GM12801 (cell line): Measurements from ENCODE around the gene GRAP2.

Source experiments
- CTCF ChIP-seq: IDR thresholded peaks from one replicate; pipeline ENCODE4 v1.5.1; 2011; ENCODE audit warnings: control low read depth; ENCODE audit not compliant: insufficient read length; ENCODE audit errors: extremely low read depth

Gene GRAP2

GRCh38 chr22:39990686-39991085, 89.8 kb downstream of the GRAP2 start:
- no peak for TF ChIP-seq CTCF

- no peak for TF ChIP-seq CTCF
Measured at GRCh38 chr22:39991159-39991860, 90.4 kb downstream of the GRAP2 start.

GRCh38 chr22:39992088-39992826, 91.4 kb downstream of the GRAP2 start:
- TF ChIP-seq CTCF = no peak

- no peak for TF ChIP-seq CTCF
Measured at GRCh38 chr22:39994041-39994565, 93.2 kb downstream of the GRAP2 start.

GRCh38 chr22:39994566-39995392, 93.9 kb downstream of the GRAP2 start, which contains the start of gene FAM83F:
Gene FAM83F, plus strand, starts transcription at chr22:39994954. Its CDS starts 89 bp downstream, at chr22:39995043.
- no peak for TF ChIP-seq CTCF

- no peak for TF ChIP-seq CTCF
Measured at GRCh38 chr22:39995393-39996252, 94.7 kb downstream of the GRAP2 start.
